Heart left ventricle (tissue), 13 donors: ENCODE measurements around the gene RALGAPA2.

Experiments
- POLR2A ChIP-seq, 2 donors: fragments of 450-650 bp; IDR thresholded peaks; one replicate each; pipeline ENCODE4 v1.6.1; 2017; ENCODE audit warnings: antibody characterized with exemption in 2 of 2, mild to moderate bottlenecking in 2 of 2, moderate library complexity in 2 of 2
- TF ChIP-seq, protein P1 (sequence below), 12 donors: fragments of 200-600 bp; sonication (generic) in 4 of 12; IDR thresholded peaks; one replicate each; pipeline versions ENCODE4 v1.5.0 to v1.8.0; 2018 to 2022; ENCODE audit warnings: antibody characterized with exemption in 12 of 12, mild to moderate bottlenecking in 5 of 12
- donor health status: ischemic (EF 13 %, LVEDD 7.1; RV severe dilation, severe dysfunction).
- donor health status: DM: no; HTN: yes; CAD: no.
- donor health status: DM: no; HTN: no; CAD: no.
- donor health status: ischemic (EF 25% LVEDD 6.9; RV normal size, moderate dysfunction).
- donor health status: ischemic (EF 25% LVEDD 5.7; RV mildly dilated, moderate dysfunction).
- donor health status: ischemic (EF 35%, LVEDD 5.7; RV mildly dilated, moderate dysfunction).
- donor health status: nonischemic (EF 11% LVEDD 7.7; RV severe dilation, severe dysfunction).
- donor health status: DM: yes; HTN: yes; CAD: no.
- donor health status: PGD.
- donor health status: ischemic (EF 29% LVEDD 5.4; RV normal size, mild dysfunction).
- donor health status: nonischemic (EF 23%, LVEDD 6.1; RV moderate dilation, normal function).

DNA sequence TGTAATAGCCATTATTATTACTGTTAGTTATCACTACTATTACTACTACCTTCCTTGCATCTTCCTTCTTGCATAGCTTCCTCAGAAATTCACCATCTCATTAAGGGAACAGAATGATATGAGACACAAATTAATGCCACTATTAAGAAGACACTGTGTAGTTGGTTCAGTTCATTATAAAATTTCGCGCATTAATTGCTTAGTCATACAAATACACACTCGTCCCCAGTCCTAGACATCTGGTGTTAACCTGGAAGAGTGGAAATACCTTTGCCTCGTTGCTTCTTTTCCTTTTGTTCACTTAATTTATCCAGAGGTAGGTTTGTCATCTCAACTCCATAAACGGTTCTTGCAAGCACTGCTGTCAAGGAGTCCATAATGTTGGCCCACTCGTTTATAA, 107.5 kb downstream of the RALGAPA2 start:
- TF ChIP-seq, protein P1, sequence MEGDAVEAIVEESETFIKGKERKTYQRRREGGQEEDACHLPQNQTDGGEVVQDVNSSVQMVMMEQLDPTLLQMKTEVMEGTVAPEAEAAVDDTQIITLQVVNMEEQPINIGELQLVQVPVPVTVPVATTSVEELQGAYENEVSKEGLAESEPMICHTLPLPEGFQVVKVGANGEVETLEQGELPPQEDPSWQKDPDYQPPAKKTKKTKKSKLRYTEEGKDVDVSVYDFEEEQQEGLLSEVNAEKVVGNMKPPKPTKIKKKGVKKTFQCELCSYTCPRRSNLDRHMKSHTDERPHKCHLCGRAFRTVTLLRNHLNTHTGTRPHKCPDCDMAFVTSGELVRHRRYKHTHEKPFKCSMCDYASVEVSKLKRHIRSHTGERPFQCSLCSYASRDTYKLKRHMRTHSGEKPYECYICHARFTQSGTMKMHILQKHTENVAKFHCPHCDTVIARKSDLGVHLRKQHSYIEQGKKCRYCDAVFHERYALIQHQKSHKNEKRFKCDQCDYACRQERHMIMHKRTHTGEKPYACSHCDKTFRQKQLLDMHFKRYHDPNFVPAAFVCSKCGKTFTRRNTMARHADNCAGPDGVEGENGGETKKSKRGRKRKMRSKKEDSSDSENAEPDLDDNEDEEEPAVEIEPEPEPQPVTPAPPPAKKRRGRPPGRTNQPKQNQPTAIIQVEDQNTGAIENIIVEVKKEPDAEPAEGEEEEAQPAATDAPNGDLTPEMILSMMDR (IDR thresholded peaks at IDR 0.05), result no peak
- TF ChIP-seq POLR2A (IDR thresholded peaks at IDR 0.05), result no peak
